HG02970 (cell line): ENCODE data around the gene TTI1.

Experiments used
- ATAC-seq: cut with Tn5 transposase; IDR thresholded peaks from one replicate; pipeline ENCODE4 v1.9.1; 2021; ENCODE audit warnings: mild to moderate bottlenecking, moderate library complexity, moderate number of reproducible peaks; ENCODE audit not compliant: unreplicated experiment, low FRiP score

Gene TTI1

DNA sequence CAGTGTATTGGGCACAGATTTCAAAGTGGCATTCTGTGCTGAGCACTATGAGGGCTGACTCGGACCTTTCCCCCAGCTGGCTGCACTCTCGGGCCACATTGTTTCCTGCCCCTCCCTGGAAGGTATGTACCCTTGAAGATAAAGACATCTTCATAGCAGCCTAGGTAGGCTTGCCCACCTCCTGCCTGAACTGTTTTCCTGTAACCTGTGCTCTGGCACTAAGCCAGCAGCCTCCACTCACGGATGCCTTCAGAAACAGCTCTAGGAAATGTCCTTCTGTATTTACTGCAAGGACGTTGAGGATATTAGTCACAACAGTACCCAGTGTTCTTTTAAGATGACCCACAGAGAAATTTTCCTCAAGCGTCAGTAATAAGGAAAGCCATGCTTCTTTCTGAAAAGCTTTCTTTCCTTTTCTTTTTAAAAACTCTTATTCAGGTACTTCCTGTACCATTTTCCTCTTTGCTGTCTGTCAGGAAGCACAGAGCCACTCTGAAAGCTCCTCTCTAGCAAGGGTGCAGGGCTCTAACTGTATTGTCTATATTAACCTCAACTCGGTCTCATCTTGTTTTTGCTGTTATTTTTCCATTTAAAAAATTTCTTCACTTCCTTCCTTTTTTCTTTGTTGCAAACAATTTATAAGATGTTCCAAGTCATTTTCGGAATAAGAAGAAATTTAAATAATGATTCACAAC, 43.5 kb downstream of the TTI1 start:
- no peak for ATAC-seq

DNA sequence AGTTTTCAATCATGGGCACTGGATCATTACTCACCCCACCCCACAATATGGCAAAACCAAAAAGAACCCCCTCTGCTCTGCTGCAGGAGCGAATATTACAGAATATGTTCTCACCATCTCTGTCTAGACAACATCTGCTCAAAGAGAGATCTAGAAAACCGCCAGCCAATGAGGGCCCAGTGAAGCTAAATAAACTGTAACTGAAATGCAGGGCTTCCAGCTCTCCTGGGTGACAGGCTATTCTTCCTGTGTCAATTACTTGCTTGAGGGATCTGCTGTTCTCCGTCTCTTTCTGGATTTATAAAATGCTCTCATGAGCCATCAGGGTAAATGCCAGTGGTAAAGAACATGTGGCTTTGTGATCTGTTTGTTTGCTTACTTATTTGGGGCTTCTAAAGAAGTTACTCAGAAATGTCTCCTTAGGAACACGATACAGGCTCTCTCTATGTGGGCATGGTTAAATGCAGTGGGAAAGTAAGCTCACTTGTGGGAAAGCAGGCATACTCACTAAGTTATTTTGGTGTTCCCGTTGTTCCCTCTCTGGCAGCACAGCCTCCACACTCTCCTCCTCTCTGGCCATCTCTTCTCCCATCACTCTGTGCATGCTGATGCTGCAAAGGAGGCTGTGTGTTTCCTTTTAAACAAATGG, 44.8 kb downstream of the TTI1 start:
- no peak for ATAC-seq

DNA sequence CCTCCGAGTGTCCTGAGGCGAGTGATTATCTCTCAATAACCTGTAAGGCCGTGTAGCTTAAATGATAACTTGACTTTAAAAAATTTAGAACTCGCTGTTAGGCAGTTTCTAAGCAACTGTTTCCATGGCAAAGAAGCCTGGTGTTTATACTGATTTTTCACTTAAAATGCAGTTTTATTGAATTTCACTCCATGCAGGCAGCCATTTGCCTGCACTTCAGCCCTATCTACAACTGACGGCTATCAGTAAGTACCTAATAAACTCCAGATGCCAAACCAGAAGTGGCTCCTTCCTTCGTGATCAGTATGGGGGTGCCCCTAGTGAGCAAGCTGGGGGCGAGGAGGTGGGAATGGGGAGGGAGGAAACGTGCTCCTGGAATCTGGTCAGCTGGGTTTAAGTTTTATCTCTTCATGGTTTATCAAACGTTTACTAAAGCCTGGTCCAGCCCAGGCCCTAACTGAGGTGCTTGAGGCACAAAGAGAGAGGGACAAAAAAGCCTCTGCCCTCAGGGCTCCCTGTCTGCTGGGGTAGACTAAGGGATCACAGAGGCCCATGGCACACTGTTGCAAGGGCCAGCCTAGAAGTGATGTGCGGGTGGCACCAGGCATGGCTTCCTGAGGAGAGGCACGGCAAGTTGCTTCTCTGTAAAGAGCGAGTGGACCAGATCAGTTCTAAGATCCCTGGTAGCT, 45.5 kb downstream of the TTI1 start:
- no peak for ATAC-seq

DNA sequence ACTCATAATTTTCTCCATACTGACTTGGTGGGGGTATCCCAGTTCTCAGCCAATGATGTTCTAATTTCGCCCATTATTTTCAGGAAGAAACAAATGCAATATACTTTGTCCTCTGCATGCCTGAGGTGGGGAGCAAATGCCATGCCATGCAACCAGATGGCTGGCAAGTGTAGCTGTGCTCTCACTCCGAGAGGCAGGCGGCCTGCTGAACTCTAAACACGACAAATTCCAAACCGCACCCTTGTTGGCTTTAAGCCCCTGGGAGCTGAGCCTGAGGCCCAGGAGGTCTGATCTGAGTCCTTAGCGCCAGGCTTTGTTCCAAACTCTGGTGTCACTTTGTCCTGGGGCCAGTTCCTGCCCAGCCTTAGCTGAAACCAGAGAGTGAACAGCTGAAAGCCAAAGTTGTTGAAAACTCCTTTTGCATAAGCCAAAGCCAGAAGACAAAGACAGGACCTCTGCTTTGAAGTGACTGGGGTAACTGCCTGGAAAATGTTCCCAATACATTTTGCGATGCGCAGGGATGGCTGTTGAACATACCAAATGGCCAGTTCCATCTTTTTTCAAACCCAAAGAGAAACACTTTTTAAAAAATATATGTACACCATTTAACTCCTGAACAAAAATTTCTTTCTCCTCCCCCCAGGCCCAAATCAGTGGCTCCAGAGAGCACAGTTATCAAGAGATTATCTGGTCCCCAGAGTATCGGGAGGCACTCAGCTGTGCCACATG, 46.2 kb downstream of the TTI1 start:
- ATAC-seq: no peak

DNA sequence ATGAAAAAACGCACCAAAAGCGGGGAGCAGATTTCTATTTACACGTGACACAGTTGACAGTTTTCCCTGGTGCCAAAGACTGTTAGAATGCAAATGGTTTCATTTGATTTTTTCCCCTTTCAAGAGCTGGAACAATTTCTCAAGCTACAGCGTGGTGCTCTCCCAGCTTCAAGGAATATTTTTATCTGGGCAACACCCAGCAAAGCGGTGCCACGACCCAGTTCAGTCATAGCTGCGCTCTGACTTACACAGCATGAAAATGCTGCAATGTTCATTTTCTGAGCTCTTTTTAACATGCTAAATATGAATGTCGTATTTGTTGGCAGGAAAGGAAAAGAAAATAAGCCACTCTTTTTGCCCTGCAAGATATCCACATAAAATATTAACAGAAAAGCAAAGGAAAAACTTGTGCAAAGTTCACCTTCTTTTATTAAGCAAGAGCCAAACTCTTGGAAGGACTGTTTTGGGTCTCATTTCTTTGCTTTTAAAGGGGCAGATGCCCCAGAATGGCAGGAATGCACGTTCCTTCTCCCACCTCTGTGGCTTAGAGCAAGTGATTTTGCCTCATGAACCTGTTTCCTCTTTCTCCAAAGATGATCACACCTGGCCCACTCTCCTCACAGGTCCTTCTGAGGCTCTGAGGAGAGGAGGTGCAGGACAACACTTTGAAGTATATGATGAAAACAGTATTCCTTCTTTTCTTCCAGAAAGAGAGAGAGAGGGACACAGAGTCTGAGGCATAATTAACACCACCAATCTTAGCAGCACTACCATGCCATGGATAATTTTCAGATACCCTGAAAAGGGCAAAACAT, 47.0 kb downstream of the TTI1 start:
- no peak for ATAC-seq

DNA sequence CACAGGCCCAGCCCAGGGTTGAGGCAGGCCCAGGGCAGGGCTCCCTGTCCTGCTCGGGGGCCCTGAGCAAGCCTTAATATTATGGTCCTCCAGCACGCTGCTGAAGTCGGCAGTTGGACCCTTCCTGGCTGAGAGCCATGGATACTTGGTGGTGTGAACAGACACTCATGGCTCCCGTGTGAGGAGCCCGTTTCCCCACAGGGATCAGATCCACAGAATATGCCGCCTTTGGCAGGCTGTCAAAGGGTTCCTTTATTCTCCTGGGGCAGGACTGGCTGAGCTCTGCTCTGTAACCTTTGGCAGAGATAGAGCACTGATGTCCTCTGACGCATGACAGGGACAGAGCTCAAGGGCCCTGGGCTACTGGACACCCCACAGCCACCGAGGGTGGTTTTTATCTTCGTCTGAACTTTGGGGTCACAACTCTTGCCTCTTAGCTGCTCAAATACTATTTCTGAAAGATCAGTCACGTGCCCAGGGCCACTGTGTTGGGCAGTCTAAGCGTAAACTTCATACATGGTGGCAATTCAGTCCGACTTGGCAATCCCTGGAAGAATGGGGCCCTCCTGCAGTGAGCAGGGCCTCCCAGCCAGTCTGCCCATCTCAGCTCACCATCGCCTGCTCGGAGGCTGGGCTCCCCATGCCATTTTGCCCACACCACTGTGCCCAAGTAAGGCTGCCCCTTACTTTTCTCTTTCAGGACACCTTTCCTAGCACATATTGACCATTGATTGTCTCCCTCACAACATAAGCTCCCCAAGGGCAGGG, 49.1 kb downstream of the TTI1 start:
- ATAC-seq: no peak

DNA sequence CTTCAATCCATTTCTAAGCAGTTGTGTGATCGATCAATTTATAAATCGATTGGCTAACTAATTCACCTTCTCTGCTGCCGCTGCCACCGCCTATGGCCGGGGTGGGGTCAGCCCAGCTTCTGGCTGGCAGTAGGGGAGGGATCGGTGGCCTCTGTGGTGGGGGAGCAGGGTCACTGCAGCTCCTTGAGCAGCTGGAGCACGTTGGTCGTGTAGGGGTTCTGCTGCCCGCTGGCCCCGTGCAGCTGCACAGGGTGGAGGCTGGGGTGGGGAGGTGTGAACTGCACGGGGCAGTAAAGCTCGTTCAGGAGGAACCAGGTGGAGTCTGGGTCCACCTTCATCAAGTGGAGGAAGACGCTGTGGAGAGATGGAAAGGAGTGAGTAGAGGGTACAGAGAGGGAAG, 50.0 kb downstream of the TTI1 start:
- ATAC-seq: no peak

DNA sequence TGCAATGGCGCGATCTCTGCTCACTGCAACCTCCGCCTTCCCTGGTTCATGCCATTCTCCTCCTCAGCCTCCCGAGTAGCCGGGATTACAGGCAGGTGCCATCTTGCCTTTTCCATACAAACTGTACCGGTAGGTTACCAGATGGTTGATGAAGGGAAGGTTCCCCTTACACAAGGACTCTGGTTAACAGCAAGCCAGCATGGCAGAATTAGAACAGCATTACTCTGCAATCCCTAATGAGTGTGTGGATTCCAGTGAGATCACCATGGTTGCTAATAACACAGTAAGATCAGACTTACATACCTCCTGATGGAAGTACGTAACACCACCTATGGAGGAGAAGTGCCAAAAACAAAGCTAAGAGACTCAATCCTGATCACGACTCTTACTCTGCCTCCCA, 51.7 kb downstream of the TTI1 start:
- no peak for ATAC-seq

DNA sequence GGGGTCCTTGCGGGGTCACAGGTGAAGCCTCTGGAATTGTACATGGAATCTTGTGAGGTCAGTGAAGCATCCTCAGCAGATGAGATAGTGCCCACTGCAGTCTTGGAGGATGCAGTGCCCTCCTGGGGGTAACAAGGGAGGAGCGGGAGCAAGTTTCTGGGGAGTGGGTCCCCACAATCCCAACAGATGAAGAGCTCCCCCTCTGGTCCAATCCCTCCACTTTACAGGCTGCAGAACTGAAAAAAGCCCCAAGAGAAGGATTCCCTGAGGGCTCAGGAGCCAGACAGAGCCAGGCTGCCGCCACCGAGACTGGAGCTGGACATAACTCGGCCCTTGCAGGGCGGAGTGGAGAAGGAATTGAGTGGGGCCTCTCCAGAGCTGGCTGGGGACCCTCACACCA, 52.4 kb downstream of the TTI1 start:
- no peak for ATAC-seq

DNA sequence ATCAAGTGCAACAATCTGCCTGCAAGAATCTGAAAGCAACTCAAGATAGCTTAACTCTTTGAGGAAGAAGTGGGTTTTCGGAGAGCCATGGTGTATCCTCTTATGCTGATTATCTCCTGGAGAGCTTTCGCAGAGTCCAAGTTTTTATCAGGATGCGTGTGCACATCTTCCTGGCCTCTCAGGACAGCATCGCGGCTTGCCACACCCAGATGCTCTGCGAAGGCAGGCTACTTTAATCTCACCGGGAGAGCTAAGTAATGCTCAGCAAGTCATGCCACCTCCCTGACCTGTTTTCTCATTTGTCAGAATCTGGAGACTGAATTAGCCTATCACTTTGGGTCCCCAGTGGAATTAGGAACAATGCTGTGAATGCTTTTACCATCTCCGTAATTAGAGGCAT, 52.9 kb downstream of the TTI1 start:
- ATAC-seq: no peak

DNA sequence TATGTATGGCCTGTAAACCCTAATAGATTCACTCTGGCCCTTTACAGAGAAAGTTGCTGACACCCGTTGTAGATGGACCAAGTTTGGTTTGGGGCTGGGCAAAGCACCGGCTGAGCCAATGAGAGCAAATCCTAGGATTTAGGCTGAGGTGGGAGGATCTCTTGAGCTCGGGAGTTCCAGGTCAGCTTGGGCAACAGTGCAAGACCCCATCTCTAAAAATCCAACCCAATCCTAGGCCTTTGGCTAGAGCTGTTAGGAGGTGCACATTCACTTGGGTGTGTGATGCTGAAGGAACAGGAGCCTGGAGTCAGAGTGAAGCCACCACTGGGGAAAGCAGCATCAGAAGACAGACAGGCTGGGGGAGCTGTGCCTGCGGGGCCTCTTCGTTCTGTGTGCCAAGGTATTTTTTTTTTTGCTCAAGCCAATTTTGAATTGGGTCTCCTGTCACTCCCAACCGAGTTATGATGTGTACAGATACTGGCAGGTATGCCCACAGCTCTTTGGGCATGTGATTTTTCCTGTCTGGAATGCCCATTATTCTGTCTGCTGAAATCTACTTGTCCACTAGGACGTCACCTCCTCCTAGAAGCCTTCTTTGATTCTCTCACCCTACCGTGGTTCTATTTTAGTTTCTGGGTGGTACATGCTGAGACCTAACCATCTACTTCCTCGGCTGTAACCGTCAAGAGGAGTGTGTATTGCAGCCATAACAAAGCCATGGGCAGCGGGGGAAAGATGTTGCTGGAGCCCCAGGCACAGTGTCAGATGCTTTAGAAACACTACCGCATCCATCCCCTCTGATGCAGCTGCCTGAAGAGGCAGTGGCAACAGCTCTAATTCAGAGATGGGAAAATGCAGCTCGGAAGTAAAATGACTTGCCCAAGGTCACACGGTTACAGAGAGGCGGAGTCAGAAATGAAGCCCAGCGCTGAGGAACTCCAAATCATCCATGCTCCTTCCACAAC, 54.0 kb downstream of the TTI1 start:
- ATAC-seq: no peak

DNA sequence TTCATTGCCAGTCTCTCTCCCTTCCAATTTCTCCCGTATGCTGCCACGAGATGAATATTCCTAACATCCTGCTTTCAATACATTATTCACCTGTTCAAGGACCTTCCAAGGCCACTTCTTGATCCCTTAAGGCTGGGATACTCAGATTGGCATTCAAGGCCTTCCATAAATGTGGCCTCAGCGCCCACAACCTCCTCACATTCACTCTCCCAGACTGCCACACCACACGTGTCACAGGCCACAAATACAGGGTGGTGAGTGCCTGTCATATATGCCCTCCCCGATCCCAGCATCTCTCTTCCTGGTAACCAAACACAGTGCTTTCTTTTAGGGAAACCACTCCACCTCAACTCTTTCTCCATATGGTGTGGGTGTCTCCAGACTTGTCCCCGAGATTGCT, 55.5 kb downstream of the TTI1 start:
- no peak for ATAC-seq

DNA sequence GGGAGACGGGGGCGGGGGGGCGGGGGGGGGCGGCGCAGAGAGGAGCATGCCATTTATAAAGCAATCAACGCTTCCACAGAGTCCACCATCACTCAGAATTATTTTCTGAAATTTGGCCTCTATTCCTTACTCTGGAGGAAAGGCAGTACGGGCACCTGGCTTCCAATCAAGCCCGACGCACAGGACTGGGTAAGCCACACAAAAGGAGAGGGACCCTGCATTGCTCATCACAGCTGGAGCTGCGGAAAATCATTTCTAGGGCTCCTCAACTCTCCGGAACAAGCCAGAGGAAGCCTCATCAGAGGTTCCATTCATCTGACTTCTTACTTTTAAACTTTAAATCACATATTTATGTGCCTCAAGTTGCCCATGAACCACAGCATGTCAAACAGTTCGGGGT, 55.9 kb downstream of the TTI1 start:
- no peak for ATAC-seq

DNA sequence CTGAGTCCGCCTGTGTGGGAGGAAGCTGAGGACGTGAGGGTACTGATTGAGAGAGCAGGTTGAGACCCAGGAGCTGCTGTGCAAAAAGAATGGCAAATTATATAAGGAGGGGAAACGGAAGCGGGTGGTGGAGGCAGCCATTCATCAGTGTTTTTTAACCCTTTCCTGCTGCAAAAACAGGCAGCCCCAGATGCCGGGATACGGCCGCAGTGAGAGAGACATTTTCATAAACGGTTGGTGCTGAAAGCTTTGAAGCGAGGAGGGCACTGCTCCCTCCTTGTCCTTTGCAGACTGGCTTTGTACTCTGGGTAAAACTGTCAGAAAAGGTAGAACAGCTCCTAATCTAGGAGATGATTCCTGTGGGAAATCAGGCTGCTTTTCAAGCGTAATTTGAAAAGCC, 56.4 kb downstream of the TTI1 start:
- ATAC-seq: no peak

DNA sequence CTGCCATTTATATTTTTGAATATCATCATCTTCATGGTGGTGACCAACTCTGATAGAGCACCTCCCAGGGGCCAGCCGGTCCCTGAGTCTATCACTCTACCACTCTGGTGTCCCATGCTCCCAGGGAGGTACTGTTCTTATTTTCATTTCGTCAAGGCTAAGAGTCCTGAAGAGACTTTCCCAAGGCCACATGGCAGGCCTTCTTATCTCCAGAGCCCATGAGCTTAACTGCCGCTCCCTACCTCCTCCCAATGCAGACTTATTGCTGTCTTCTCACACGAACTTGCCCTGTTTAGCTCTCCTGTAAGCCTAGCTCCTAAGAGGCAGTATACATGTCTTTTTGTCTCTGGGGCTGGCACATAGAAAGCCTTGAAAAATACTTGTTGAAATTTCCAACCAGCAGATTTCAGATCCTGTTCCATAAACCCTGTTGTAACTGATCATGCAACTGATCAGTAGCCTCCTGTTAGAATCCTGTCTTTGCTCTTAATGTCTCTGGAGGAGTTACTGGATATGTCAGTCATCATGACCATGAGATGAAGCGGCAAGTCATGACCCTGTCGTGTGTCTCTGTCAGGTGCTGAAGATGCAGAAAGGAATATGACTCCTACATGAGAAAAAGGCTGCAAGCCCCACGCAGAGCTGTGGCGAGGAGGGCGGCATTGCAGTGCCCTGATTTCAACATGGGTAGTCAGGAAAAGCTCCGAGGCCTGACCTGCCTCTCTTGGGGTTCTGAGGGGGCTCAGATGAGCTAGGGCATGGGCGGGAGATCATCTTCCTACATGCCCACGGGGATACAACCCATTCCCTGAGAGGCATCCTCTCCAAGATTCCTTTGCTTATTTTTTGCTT, 60.0 kb downstream of the TTI1 start:
- no peak for ATAC-seq

DNA sequence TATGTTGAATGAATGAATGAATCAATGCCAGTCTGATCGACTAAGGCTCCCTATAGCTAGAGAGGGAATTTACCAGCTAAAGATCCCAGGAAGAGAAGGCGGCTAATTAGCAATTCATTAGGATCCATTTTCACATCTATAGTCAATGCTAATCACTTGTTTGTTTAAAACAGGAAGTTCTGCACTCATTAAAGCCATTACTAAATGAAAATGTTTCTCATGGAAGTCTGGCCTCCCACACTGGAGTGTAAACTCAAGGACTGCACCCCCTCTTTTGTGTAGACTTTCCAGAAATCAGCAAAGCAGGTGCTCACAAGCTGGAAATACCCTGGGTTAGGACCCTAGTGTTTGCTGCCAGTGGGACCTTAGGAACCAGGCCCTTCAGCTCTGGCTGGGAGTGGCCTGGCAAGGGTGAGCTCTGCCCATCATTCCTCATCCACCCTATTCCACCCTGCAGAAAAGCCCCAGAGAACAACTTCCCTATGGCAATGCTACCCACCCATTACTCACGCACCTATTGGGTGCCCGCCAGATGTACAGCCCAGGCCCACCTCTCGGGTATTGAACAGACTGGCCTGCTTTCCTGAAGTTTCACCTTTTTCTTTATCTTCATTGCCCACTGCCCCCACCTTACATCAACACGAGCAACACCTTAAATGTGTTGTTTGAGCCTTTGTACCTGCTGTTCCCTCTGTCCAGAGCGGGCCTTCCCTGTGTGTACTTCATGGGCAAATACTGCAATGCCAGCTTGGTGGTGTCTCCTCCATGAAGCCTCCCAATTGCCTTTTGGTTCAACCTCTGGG, 60.8 kb downstream of the TTI1 start:
- no peak for ATAC-seq

DNA sequence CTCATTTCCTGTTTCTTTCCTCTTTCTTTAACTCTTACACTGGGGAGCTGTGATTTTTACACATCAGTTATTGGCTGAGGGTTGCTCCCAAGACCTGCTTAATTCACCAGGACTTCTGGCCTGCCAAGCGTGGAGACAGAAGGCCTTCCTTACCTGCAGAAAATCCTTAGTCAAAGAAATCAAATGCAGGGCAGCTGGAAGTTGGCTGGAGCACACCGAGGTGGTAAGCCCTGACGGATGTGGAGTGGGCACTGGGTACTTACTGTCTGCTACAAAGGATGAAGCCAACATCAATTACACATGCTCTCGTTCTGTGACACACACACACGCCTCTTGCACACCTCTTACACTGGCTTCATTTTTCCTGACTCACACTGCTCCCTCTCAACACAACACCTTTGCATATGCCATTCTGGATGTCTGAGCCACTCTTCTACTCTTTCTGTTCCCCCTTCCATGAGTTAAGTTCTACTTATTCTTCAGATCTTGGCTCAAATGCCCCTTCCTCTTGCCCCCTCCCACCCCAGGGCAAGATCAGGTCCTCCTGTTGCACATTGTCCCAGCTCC, 61.6 kb downstream of the TTI1 start:
- no peak for ATAC-seq
